NCI-H146 treated with DMSO at 0.1 percent for 48 hours (cell line): Measurements from ENCODE around the gene EPS8.
"Not testable (repeated sequence)": the region's sequence is repeated elsewhere in the genome, so short reads cannot be mapped to it uniquely, and the experiment has no call there.

ENCODE experiments used
- DNase-seq: peaks from one replicate; lab custom pipeline; 2025; ENCODE audit not compliant: unreplicated experiment; lab: John Stamatoyannopoulos, UW

The EPS8 gene

DNA sequence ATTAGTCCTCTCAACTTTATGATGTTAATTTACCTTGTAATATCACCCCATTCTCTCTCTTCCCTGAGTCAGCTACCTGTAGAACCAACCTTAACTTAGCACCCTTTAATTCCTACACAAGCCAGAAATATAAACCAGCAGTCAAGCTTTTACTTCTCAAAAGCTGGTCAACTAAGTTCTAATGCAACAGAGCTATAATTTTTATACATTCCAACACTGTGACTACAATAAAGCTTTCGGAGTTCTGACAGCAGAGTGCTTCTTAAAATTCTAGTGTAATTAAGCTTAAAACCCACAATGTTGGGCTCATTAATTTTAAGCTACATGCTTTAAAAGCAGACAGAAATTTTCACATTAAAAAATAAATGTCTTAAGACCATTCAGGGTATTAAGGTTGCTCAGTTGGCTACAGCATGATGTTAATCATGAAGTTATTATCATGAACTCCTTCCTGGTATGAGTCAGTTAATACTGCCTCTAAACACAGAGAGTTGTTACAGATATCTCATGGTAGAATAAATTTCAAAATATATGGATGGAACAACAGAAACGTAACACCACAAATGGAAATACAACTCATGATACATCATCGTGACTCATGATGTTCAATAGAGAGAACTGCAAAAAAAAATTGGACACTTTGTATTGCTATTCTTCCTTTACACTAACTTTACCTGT is 126.7 kb downstream of the EPS8 start:
- DNase-seq = no peak

DNA sequence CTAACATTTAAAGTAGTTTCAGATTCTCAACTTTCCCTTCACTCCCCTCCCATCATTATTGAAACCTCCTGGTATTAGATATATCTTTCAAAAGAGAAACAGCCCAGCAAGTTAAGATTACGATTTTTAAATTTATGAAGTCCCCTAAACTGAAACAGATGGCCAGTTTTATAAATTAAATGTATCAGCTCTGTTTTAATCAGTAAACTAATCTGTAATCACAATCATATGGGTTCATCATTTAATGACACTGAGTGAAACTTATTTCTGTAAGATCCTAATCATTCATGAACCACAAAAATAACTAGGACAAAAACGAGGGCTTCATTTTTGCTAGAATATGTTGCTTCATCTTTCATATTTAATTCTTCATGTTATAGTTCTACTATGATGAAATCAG is 137.8 kb downstream of the EPS8 start:
- DNase-seq = no peak

DNA sequence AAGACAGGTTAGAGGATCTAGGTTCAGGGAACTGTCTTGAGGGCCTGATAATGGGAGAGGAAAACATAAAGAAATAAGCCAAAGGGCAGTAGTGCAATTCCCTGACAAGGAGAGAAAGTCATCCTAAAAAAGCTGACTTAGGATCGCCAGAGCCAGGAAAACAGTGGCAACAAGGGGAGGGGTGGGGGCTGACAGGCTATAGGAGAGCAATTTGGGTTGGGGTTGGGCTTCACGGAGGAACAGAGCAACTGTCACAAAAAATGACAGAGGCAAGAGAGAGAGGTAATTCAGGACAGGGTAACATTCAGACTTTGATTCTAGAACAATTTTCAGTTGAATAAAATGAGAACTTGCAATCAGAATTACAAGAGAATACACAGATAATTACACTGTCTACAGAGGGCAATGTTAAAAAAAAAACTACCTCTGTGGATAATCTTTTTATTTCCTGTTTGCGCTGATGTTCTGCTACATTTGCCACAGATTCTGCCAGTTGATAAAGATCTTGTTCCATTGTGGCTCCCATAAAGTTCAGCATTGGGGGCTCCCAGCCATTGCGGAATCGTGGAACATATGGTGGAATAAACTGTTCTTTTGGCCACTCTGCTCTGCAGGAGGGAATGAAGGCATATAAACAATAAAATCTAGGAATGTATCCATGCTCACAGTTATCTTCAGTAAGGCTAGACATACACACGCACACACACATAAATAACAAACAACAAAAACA is 138.6 kb downstream of the EPS8 start:
- no peak for DNase-seq

DNA sequence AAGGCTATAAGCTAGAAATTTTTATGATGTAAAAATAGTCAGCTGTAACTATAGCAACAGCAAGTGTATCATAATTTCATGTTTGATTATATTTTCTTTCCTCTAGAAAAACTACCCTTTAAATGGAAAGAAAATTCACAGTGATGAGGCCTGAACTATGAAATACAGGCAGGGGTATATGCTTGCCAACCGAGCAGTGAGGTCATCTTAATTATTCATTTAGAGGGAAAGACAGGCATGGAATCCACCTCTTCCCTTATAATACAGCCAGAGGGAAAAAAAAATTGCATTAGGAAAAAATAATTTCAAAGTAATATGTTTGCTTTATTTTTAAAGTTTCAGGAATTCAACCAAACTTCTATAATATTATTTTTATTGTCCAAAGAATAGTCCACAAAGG is 139.8 kb downstream of the EPS8 start:
- no peak for DNase-seq

DNA sequence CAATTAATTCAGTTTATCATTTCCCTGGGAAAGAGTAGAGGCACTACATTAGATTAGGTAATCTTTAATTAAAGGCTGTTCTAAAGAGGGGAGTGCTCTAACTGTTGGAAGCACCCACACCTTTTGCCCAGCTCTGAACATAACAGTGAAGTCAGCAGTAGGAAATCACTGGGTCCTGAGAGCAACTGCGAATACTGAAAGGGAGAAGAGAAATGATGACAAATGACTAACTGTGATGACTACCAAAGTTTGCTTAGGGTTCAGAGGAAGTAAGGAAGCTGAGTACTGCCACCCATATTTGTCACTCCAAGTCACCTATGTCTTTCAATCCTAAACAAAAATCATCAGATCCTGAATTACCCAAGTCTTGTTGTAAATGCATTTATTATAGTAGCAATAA is 140.6 kb downstream of the EPS8 start:
- DNase-seq = no peak

DNA sequence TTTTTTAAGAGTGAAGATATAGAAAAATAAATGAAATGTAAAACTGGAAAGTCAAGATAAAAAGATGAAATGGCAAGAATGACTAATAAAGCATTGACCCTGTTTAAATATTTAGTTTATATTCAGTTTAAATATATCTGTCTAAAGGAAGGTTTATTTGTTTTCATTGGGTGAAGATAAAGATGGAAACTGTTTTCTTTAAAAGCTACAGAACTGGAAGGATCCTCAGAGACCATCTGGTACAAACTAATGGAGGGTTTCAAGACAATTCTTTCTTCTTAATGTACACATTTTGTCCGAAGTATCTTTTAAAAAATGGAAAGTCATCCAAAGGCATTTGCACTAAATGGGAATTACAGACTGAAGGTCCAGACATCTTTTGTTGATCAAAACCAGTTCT is 142.6 kb downstream of the EPS8 start:
- no peak for DNase-seq

DNA sequence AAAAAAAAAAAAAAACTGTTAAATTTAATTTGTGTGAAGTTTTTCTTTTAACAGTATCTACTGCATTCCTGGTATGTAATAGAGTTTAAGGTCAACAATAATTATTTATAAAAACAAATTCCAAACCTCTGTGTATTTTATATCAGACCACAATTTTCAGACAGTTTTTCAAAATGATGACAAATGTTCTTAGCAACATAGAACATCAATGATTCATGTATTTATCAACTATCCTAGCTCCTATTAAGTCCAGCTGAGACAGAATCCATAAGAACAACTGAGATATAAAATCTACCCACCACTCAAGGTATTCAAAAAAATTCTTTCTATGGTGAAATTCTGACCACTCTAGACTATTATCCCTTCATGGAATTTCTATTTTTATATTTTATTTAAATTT is 144.5 kb downstream of the EPS8 start:
- DNase-seq = no peak

DNA sequence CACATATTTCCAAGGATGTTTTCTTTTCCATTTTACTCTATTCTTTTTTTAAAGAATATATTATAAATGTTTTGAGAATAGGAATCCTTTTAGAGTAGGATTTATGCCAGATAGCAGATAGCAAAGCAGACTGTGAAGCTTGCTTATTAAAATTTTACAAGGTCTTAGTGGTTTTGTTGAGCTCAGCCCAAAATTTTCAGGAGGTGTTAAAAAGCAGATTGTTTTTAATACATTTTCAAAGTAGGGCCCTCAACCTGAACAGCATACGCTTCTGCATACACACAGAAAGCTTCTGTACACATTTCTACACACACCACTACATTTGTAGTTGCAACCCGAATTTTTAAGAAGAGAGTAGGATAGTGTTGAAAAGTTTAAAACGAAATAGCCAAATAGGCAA is 151.0 kb downstream of the EPS8 start:
- no peak for DNase-seq

DNA sequence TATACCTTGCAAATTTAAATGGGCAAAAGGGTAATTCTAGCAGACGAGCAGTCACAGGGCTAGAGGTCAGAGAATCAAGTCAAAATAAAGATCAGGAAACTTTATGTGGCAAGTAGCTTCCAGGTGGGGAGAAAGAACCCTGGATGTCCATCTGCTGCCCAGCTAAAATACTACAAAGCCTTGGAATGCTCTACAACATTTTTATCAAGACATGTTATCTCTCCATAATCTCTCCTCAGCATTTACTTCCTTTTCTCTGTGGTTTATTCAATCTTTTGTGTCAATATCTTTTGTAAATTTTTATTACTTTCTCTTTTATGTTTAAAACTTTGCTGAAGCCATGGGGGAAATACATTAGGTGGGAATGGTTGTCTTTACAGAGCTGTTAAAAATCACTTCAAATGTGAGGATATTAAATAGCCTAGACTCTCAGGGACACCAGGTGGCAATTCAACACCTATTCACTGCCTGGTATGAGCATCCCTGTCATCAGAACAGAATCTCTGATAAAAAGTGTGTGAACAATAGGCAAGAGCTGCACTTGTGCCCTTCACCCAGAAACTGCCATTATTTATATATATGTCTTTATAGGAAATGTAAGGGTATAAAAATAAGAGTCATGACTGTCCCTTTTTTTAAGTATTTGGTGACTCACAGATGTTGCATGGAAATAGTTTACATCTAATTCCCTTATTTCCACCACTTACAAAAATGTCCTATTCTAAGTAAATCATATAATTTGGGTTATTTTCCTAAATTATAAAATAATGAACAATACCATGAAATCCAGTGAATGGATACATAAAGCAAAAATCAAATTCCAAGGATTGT is 152.9 kb downstream of the EPS8 start:
- no peak for DNase-seq

DNA sequence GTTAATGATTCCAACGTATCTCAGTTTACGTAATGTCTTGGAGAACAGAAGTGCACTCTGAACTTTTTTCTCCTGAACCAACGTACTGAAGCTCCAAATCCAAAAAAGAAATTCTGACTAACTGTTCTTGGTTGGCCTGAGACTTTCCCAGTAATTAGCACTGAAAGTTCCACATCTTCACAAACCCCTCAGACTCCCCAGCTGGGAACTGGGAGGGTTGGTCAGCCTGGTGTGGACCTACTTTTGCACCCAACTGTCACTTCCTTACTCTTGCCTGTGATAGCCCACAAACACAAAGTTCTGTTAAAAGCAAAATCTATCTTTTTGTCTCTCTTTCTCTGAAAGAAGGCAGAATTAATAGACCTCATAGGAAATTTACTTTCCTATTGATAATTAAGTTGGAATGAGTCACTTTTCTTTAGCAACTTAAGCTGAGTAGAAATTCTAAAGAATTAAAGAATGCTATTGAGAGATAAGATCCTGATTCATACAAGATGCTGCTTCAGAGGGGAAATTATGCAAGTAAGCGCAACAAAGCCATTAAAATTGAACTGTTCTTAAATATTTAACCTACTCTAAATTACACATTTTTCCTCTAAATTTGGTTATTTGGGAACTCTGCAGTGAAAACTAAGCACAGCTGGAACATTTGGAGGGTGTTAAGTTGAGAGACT is 155.0 kb downstream of the EPS8 start:
- DNase-seq = no peak

DNA sequence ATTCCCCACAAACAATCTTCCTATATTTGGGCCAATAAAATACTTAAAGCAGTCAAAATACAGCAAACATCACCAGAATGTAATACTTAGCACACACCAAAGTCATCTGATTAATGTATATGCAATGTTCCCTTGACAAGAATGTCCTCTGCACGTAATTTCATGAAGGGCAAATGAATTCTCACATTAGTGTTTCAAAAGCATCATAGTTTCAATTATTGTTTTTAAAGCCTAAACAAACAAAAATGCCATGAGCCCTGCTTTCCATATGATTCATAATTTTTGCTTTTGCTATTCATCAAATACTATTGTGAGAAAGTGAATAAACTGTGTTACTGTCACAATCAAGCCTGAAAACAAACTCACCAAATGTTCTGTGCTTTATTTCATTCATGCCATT is 156.0 kb downstream of the EPS8 start:
- no peak for DNase-seq

DNA sequence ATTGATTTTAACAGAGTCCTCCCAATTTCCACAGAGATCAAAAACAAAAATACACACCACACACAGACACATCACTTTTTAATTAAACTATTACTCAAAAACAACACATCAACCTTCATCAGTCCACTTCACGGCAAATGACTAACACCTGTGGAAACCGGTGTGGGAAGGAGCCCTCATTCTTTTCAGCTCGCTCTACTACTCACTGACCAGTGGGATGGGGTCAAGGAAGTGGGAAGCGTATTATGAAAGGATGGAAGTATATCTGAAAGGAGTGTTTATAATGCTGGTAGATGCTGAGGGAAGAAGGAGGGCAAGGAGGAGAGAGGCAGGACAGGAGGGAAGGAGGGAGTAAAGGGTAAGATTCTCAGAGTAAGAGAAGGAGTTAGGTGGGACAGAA is 156.5 kb downstream of the EPS8 start:
- DNase-seq = no peak

DNA sequence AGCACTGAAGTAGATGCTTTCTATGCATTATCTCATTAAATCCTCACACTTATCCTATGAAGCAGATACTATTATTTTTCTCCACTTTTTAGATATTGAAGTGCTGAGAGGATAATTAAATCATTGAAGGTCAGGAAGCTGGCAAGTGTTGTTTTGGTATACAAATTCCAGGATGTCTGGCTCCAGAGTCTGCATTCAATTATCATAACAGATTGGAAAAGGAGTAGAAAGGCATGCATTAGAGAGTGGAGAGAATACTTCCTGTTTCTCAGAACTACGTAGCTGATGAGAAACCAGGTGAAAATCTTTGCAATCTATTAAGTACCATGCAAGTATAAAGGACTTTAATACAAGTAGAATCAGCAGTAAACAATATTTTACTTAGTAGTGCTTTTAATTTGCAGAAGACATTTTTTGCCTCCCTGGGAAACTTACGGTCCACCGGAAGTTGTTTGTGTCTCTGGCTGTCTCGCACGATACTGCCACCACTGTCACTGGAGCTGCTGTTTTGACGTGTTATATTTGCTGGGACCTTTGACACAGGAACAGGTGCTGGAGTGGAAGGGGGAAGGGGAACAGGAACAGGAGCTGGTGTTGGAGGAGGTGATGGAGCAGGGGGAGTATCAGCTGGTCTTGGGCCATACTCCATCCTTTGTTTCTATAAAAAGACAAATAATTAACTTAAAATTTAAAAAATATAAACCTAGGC is 158.0 kb downstream of the EPS8 start:
- DNase-seq = no peak

DNA sequence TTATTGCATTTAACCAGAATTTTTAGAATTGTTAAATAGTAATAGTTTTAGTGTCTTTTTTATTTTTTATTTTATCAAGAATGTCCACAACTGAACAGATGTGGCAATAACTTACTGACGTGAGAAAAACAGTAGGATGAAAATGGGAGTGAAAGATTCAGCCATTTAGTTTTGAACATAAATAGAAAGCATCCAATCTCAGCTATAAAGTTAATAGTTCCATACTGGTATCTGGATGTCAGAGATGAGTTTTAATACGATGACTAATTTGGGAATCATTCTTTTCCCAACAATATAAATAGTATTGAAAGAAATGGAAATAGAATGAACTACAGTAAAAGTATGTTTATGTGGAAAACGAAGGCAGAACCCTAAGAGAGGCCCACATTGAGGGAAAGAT is 159.4 kb downstream of the EPS8 start:
- no peak for DNase-seq

DNA sequence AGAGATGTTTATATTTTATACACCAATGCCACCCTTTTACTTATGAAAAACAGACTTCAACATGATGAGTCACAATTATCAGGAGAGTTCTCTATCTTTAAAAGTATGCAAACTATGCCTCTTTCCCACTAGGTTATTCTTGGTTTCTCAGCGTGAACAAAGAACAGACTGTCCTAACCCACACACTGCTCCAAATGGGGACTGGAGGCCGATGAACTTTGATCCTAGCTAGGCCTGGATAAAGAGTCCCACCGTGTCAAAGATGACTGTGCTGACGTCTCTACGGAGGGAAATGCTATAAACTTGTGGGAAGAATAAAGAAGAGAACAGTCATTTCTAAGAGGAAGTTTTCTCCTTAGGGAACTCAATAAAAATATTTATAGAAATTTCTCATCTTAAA is 160.1 kb downstream of the EPS8 start:
- no peak for DNase-seq

DNA sequence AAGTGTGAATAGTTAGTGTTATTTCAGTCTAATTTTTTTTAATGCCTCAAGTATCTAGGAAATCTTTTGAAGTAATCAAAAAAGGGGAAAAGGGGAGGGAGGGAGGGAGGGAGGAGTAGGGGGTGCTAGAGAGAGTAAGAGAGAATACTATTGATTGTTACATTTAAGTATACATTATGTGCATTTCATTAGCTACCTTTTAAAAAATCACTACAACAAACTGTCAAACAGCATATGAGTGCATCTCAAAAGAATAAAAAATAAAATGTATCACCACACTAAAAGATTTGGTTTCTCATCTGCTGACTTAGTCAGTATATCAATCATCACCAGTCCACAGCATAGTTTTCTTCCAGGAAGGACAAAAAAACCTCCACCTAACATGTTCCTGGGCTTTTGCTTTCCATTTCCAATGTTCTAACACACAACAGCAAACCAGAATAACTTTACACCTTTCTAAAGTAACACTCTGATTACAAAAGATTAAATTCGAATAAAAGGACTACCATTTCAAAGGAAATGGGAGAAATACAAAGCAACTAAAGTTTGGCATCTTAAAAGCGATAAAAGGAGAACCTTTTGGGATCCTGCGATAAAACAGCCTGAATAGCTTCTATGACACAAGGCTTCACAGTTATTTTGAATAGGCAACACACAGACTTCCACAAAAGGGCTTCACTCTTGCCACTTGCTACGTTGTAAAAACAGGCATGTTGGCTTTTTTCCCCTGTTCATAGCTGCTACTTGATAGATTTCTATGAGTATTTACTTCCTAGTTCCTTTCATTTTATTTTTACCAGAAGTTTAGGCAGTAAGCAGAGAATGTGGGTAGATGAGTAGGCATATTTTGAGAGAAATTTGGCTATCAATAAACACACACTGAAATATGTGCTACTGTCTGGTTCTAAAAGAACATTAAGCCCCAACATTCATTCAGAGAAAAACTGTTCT is 160.9 kb downstream of the EPS8 start:
- no peak for DNase-seq

DNA sequence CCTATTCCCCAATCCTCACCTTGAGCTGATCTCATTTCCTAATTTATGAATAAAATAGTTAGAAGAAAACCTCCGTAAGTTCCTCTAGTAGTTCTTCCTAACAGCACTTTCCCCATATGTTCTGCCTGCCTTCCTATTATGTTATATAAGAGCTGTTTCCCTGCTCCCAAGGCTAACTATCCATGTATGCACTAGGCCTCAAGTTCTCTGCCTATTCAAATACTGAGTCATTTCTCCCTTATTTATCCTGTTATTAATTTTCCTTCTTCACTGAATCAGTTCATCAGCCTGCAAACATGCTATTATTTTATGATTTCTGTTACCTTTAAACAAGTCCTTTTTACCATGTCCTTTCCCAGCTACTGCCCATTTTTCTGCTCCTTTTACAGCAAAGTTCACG is 164.1 kb downstream of the EPS8 start:
- DNase-seq = no peak

DNA sequence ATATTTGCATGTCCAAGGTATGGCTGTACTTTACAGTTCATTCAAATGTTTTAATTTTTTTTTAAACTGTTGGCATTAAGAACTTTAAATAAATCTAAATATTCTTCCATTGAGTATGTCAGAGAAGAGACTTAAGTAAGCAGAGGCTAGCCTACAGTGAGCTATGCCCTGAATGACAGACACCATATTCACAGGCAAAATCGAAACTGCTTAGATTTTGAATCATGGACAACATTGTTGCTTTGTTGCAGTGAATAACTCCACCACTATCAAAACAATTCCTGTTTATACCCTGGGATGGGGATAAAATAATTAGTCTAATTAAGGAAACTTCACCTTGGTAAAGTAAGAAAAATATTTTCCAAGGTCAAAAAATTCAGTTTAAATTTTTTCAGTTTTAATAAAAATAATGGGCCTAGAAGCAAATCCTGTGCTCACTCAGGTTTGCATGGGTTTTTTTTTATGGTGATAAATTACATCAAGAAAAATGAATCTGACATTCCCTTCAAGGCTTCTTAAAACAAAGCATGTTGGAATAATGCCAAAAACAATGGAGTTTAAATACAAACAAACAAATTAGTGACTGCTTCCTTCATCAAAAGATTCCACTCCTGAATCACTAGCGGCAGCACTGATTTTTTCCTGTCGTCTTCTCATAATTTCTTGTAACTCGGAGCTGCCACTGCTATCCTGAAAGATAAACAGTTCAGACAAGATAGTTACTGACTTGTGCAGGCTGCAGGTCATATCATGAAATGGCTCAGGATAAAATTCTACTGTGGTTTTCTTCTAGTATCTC is 168.2 kb downstream of the EPS8 start:
- DNase-seq = no peak

DNA sequence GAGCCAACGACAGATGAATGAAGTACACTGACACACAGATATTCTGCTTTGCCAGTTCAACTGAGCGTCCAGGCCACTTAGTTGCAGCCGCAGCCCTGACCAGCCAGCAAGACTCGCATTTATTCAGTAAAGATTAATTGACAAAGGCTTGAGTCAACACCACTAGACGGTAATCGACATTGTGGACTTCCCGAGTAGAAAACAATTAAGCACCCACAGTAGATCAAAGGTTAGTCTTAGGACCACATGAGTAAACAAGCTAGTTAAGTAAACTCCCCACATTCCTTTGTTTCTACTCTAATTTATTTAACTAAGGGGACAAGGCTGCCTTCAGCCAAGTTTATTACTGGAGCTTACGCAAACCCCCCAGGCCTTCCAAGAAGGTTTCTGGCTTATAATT is 172.7 kb downstream of the EPS8 start:
- DNase-seq = not testable (repeated sequence)
